NCI-H2196 (cell line): ENCODE measurements around the gene KIF3B.
"Not testable (repeated sequence)": the region's sequence is repeated elsewhere in the genome, so short reads cannot be mapped to it uniquely, and the experiment has no call there.

Experiments
- DNase-seq: peaks from one replicate; lab custom pipeline; 2025; ENCODE audit not compliant: unreplicated experiment; lab: John Stamatoyannopoulos, UW

KIF3B gene

DNA sequence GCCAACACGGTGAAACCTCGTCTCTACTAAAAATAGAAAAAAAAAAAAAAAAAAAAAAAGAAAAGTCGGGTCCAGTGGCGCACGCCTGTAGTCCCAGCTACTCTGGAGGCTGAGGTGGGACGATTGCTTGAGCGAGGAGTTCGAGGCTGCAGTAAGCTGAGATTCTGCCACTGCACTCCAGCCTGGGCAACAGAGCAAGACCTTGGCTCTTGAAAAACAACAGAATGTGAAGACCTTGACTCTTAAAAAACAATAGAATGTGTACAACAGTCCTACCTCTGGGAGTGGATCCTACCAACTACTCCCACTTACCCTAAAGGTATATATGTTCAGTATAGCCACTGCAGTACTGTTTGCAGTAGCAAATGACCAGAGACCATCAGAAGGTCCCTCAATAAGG, 15.1 kb downstream of the KIF3B start:
- DNase-seq, result no peak

- no peak for DNase-seq
Measured at GRCh38 chr20:32294071-32294470, 16.6 kb downstream of the KIF3B start.

GRCh38 chr20:32296412-32296811, 19.0 kb downstream of the KIF3B start:
- no peak for DNase-seq

DNA sequence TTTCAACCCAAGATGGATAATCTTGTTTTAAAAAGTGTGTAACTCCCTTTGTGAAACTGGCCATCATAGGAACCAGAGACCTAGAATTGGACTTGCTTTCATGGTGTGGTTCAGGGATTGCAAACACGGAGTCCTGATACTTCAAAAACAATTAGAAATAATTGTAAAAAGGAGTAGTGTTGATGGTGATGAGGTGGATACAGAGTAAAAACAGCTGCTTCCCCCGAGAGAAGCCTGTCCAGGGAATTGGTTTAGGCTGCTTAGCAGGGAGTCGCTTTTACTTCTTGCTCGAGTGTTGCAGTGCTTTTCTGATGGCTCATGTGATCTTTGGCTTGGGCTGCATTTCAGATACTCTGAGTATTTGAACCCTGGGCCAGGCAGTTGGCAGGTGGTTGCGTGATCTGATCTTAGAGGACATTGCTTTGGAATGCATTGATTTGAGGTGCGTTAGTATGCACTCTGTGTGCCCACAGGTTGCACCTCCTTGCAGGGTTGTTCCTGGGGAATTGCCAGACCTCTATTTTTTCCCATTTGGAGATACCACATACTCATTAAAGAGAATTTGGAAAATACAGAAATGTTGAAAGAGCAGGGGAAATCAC, 19.5 kb downstream of the KIF3B start:
- no peak for DNase-seq

DNA sequence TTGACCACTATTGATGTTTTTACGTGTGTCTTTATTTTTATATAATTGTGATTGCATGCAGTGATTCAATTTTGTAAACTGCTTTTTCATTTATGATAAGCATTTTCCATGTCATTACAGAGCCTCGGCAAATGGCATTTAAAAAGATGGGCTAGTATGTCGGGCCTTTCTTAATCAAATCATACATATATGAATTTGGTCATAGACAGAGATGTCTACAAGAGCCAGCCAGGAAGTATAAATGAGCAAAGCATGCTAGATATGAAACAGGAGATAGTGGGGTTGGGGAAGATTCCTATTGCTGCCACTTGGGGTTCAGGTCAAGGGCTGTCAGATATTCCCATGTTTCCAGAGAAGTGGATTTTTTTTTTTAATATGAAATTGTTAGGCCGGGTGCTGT, 20.0 kb downstream of the KIF3B start:
- DNase-seq, result no peak

DNA sequence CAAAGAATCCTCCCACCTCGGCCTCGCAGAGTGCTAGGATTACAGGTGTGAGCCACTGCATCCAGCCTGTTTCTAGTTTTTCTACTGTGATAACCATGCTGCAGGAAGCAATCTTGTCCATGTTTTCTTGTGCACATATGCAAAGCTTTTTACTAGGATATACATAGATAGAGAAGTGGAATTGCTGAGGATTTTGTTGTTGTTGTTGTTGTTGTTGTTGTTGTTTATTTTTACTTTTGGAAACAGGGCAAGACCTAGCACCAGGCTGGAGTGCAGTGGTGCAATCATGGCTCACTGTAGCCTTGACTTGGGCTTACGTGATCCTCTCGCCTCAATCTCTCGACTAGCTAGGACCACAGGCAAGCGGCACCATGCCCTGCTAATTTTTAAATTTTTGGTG, 23.2 kb downstream of the KIF3B start:
- no peak for DNase-seq

- no peak for DNase-seq
Measured at GRCh38 chr20:32301719-32302506, 24.5 kb downstream of the KIF3B start.

- DNase-seq, result no peak
Measured at GRCh38 chr20:32302507-32302872, 25.0 kb downstream of the KIF3B start.

GRCh38 chr20:32304131-32304746, 26.8 kb downstream of the KIF3B start:
- DNase-seq, result no peak

GRCh38 chr20:32312718-32313424, 35.4 kb downstream of the KIF3B start:
- DNase-seq, result no peak

- DNase-seq, result no peak
Measured at GRCh38 chr20:32314768-32315167, 37.3 kb downstream of the KIF3B start.

GRCh38 chr20:32315399-32315798, 37.9 kb downstream of the KIF3B start:
- DNase-seq, result no peak

DNA sequence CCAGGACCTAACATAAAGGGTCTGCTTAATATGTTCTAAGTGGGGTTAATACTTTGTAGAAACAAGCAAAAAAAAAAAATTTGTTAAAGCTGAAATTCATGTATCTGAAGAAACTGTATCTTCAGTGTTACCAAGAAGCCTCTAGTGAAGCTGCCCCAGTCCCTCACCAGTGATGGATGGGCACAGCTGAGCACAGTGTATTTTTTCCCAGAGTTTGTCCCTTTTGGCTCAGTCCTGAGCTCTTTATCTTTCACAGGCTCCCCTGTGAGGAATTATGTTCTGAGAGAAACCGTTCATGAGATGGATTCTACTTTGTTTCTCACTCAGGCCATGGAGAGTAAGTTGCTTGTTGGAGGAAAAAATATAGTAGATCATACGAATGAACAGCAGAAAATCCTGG, 38.4 kb downstream of the KIF3B start:
- DNase-seq, result no peak

- no peak for DNase-seq
Measured at GRCh38 chr20:32316667-32317066, 39.2 kb downstream of the KIF3B start.

GRCh38 chr20:32319100-32319499, 41.6 kb downstream of the KIF3B start:
- no peak for DNase-seq

- DNase-seq, result no peak
Measured at GRCh38 chr20:32320305-32320704, 42.9 kb downstream of the KIF3B start.

GRCh38 chr20:32321390-32321789, 43.9 kb downstream of the KIF3B start:
- DNase-seq, result no peak

GRCh38 chr20:32322260-32322659, 44.8 kb downstream of the KIF3B start:
- DNase-seq, result not testable (repeated sequence)

- not testable (repeated sequence) for DNase-seq
Measured at GRCh38 chr20:32323761-32324160, 46.3 kb downstream of the KIF3B start.

GRCh38 chr20:32325706-32326503, 48.5 kb downstream of the KIF3B start:
- DNase-seq, result peak; percentile 72

GRCh38 chr20:32326504-32326845, 49.0 kb downstream of the KIF3B start:
- DNase-seq, result peak; percentile 40
